ENCODE data around the gene BANF2. TPM values are rescaled to one million over a fixed set of nuclear protein-coding genes. Genes with fewer than 3 reads are reported as not detected.
"Not testable (repeated sequence)": the region's sequence is repeated elsewhere in the genome, so short reads cannot be mapped to it uniquely, and the experiment has no call there.

Gene BANF2
- total RNA-seq, 1 donor from 2014 or later: not detected

DNA sequence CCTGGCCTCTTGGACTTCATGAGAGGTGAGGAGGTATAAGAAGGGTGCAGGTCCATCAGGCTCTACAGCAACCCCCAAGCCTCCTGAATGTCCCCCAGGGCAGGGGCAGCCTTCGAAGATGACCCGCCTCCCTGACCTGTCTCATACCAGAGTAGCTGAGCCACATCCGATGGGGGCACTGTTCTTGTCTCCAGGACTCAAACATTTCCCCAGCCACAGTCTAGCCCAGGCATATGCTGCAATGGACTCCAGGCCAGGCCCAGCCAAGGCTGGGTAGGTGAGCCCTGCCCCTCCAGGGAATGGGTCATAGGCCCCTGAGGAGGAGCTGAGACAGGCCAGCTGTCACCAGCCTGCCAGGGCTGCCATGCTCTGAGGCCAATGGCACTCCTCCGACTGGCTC, 65.3 kb downstream of the BANF2 start:
- DNase-seq: no peak
- no peak for ATAC-seq (ENCODE audit: low read depth)
- Mint-ChIP-seq H3K9me3 (no peaks in the 10 kb centered on the region), H3K27ac (no peak overlapping the region), H3K4me3 (no peak overlapping the region), H3K36me3 (ENCODE audit: low read depth) (no peaks in the 10 kb centered on the region), H3K27me3 (peaks cover 7% of the 10 kb centered on the region), H3K4me1 (peaks cover 3% of the 10 kb centered on the region)
- TF ChIP-seq, protein P1, sequence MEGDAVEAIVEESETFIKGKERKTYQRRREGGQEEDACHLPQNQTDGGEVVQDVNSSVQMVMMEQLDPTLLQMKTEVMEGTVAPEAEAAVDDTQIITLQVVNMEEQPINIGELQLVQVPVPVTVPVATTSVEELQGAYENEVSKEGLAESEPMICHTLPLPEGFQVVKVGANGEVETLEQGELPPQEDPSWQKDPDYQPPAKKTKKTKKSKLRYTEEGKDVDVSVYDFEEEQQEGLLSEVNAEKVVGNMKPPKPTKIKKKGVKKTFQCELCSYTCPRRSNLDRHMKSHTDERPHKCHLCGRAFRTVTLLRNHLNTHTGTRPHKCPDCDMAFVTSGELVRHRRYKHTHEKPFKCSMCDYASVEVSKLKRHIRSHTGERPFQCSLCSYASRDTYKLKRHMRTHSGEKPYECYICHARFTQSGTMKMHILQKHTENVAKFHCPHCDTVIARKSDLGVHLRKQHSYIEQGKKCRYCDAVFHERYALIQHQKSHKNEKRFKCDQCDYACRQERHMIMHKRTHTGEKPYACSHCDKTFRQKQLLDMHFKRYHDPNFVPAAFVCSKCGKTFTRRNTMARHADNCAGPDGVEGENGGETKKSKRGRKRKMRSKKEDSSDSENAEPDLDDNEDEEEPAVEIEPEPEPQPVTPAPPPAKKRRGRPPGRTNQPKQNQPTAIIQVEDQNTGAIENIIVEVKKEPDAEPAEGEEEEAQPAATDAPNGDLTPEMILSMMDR (IDR thresholded peaks at IDR 0.05): no peak
- ChIA-PET POLR2A (no interaction called here), CTCF (no interaction called here)
- intact Hi-C loops (cut with micrococcal nuclease): no loop called here

DNA sequence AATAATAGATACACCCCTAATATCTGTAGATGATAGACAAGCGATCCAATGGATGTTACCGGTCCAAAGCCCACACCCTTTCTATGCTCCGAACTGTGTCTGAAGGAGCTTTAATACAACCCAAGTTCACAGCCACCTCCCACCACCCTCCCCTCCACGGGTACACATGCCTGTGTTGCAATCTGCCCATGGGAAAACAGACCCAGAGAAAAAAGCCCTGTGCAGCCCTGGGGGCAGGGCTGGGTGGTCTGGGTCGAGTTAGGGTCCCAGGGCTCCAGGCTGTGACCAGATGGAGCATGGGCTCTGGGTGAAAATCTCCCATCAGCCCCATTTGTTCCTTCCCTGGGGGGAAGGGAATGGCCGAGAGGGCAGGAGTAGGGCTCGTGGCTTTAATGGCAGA, 65.8 kb downstream of the BANF2 start:
- no peak for DNase-seq
- no peak for ATAC-seq (ENCODE audit: low read depth)
- Mint-ChIP-seq H3K9me3 (no peaks in the 10 kb centered on the region), H3K36me3 (ENCODE audit: low read depth) (no peaks in the 10 kb centered on the region), H3K4me3 (no peak overlapping the region), H3K27me3 (peaks cover 7% of the 10 kb centered on the region), H3K27ac (no peak overlapping the region), H3K4me1 (peaks cover 3% of the 10 kb centered on the region)
- POLR2A ChIA-PET: no interaction called here
- CTCF ChIA-PET: no interaction called here
- TF ChIP-seq, protein P1 (IDR thresholded peaks at IDR 0.05): no peak
- intact Hi-C loops (cut with micrococcal nuclease): no loop called here

DNA sequence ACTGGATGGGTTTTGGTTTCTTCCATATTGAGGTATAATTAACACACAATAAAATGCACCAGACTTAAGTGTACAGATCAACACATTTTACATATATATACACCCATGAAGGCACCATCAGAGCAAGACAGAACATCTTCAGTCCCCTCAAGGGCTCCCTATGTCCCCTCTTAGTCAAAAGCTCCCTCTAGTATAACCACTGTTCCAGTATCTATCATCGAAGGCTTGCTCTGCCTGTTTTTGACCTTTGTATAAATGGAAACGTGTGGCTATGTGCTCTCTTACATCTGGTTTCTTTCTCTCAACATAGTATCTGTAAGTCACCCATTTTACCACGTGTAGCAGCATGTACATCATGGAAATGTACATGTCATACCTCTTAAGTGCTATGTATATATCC, 66.5 kb downstream of the BANF2 start:
- intact Hi-C loops (cut with micrococcal nuclease): no loop called here
- ATAC-seq (ENCODE audit: low read depth) (no peak), DNase-seq (no peak)
- H3K4me1 Mint-ChIP-seq: peaks cover 3% of the 10 kb centered on the region
- no peak overlapping the region for H3K4me3 Mint-ChIP-seq
- H3K27ac Mint-ChIP-seq: no peak overlapping the region
- ChIA-PET POLR2A (no interaction called here), CTCF (no interaction called here)
- peaks cover 7% of the 10 kb centered on the region for H3K27me3 Mint-ChIP-seq
- TF ChIP-seq, protein P1 (IDR thresholded peaks at IDR 0.05): no peak
- no peaks in the 10 kb centered on the region for H3K9me3 Mint-ChIP-seq
- no peaks in the 10 kb centered on the region for H3K36me3 Mint-ChIP-seq (ENCODE audit: low read depth)

DNA sequence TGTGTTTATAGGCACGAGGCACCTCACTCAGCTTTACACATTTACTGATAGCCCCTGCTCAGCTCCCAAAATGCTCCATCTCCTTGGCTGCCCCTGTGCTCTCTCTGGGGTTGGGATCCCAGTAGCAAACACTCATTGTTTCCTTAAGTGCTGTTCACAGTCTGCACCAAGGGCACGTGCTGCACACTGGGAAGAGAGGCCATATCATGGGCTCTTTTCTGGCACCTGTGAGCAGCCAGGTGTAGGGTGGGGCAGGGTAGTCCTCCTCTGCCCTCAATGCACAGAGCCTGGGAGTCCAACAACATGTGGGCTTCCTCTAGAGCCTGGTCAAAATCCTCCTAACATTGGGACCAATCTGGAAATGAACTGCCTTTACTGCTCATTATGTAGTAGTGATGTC, 67.9 kb downstream of the BANF2 start:
- POLR2A ChIA-PET: no interaction called here
- TF ChIP-seq, protein P1 (IDR thresholded peaks at IDR 0.05): no peak
- peaks cover 7% of the 10 kb centered on the region for H3K27me3 Mint-ChIP-seq
- ATAC-seq (ENCODE audit: low read depth) (no peak), DNase-seq (no peak)
- intact Hi-C loops (cut with micrococcal nuclease): no loop called here
- no peaks in the 10 kb centered on the region for H3K9me3 Mint-ChIP-seq
- H3K36me3 Mint-ChIP-seq (ENCODE audit: low read depth): no peaks in the 10 kb centered on the region
- no peak overlapping the region for H3K4me3 Mint-ChIP-seq
- no peak overlapping the region for H3K27ac Mint-ChIP-seq
- H3K4me1 Mint-ChIP-seq: peaks cover 3% of the 10 kb centered on the region
- CTCF ChIA-PET: no interaction called here

DNA sequence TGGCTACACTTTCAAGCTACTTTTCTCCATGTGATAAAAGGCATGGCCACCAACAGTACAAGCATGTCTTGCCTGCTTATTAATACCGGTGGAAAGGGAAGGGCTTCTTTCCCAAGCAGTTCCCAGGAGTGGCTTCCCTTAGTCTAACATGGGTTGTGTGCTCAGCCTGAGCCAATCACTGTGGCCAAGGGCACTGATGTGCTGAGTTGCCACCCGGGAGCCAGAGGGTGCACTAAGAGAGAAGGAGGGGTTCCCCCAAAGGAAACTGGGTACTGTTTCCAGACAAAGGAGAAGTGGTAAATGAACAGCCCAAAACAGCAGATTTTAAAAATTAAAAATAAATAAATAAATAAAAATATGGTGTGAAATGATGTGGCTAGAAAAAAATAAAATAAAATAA, 68.5 kb downstream of the BANF2 start:
- ATAC-seq (ENCODE audit: low read depth) (no peak), DNase-seq (no peak)
- Mint-ChIP-seq H3K4me3 (no peak overlapping the region), H3K36me3 (ENCODE audit: low read depth) (no peaks in the 10 kb centered on the region), H3K4me1 (peaks cover 3% of the 10 kb centered on the region), H3K27ac (no peak overlapping the region), H3K27me3 (peaks cover 5% of the 10 kb centered on the region), H3K9me3 (no peaks in the 10 kb centered on the region)
- intact Hi-C loops (cut with micrococcal nuclease): no loop called here
- TF ChIP-seq, protein P1 (IDR thresholded peaks at IDR 0.05): no peak
- CTCF ChIA-PET: no interaction called here
- POLR2A ChIA-PET: no interaction called here

DNA sequence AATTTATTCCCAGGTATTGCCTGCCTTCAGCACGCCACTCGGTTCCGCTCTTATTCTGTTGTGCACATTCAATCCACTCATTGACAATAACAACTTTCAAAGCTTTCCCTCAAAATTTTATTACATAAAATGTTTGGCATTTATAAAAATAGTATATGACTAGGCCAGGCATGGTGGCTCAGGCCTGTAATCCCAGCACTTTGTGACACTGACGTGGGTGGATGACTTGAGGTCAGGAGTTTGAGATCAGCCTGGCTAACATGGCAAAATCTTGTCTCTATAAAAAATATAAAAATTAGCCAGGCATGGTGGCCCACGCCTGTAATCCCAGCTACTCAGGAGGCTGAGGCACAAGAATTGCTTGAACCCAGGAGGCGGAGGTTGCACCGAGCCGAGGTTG, 70.0 kb downstream of the BANF2 start:
- H3K36me3 Mint-ChIP-seq (ENCODE audit: low read depth); H3K27ac Mint-ChIP-seq; H3K4me1 Mint-ChIP-seq; POLR2A ChIA-PET; DNase-seq; H3K9me3 Mint-ChIP-seq; intact Hi-C loops (cut with micrococcal nuclease); ATAC-seq (ENCODE audit: low read depth); H3K4me3 Mint-ChIP-seq; H3K27me3 Mint-ChIP-seq; CTCF ChIA-PET: not testable (repeated sequence)

All from activated B cell treated with CpG ODN at 0.5 μM for 24 hours (primary cell).